MM.1S (cell line): ENCODE measurements around the gene AEN.
A peak's percentile ranks its signal among the peaks of the same experiment; 100 is the strongest.

ENCODE experiments used
- DNase-seq: peaks from one replicate; pipeline ENCODE4 v3.0.0-alpha.2; 2015
- H2AFZ ChIP-seq: fragments of 300-600 bp; sonication (generic); 2 replicates; pipeline ENCODE4 v1.6.0; 2016; ENCODE audit warnings: antibody characterized with exemption, low read length
- H3F3A ChIP-seq: fragments of 300-600 bp; sonication (generic); 2 replicates; pipeline ENCODE4 v1.6.1; 2016; ENCODE audit warnings: mild to moderate bottlenecking, antibody characterized with exemption, low read length, moderate library complexity, mixed read lengths; ENCODE audit not compliant: insufficient read depth
- H3K27ac ChIP-seq: fragments of 300-600 bp; sonication (generic); 2 replicates; pipeline ENCODE4 v1.5.1; 2016; ENCODE audit warnings: mild to moderate bottlenecking, low read length
- H3K27me3 ChIP-seq: fragments of 300-600 bp; sonication (generic); replicated peaks from 2 replicates; pipeline ENCODE4 v1.6.0; 2016; ENCODE audit warnings: low read length; ENCODE audit not compliant: insufficient read depth
- H3K36me3 ChIP-seq: fragments of 300-600 bp; sonication (generic); replicated peaks from 2 replicates; pipeline ENCODE4 v1.6.1; 2016; ENCODE audit warnings: mild to moderate bottlenecking, low read length, mixed read lengths; ENCODE audit not compliant: insufficient read depth
- H3K4me1 ChIP-seq: fragments of 300-600 bp; sonication (generic); 2 replicates; pipeline ENCODE4 v1.6.1; 2016; ENCODE audit warnings: low read length, mixed read lengths
- H3K4me2 ChIP-seq: fragments of 300-600 bp; sonication (generic); 2 replicates; pipeline ENCODE4 v1.6.0; 2016; ENCODE audit warnings: low read depth, low read length
- H3K4me3 ChIP-seq: fragments of 300-600 bp; sonication (generic); 2 replicates; pipeline ENCODE4 v1.5.1; 2016; ENCODE audit warnings: low read length, mixed read lengths
- H3K79me2 ChIP-seq: fragments of 300-600 bp; sonication (generic); 2 replicates; pipeline ENCODE4 v1.6.1; 2016; ENCODE audit warnings: mixed run types, low read length, mixed read lengths
- H3K9ac ChIP-seq: fragments of 300-600 bp; sonication (generic); 2 replicates; pipeline ENCODE4 v1.6.1; 2016; ENCODE audit warnings: low read length, mixed read lengths
- H3K9me2 ChIP-seq: fragments of 300-600 bp; sonication (generic); replicated peaks from 2 replicates; pipeline ENCODE4 v1.6.1; 2016; ENCODE audit warnings: mild to moderate bottlenecking, low read length, mixed read lengths; ENCODE audit not compliant: insufficient read depth
- H3K9me3 ChIP-seq: fragments of 300-600 bp; sonication (generic); replicated peaks from 2 replicates; pipeline ENCODE4 v1.6.1; 2016; ENCODE audit warnings: mild to moderate bottlenecking, low read length, mixed read lengths; ENCODE audit not compliant: insufficient read depth
- H4K20me1 ChIP-seq: fragments of 300-600 bp; sonication (generic); 2 replicates; pipeline ENCODE4 v1.6.1; 2016; ENCODE audit warnings: mild to moderate bottlenecking, low read length, moderate library complexity, mixed read lengths; ENCODE audit not compliant: insufficient read depth
- CTCF ChIP-seq: fragments of 300-600 bp; sonication (generic); IDR thresholded peaks from 2 replicates; pipeline ENCODE4 v1.5.1; 2016; ENCODE audit warnings: antibody characterized with exemption, low read length, mixed read lengths
- EZH2 ChIP-seq: fragments of 300-600 bp; sonication (generic); optimal IDR thresholded peaks from 2 replicates; pipeline ENCODE3; 2017; ENCODE audit warnings: low read depth, mild to moderate bottlenecking, antibody characterized with exemption, low read length, mixed read lengths
- EZH2phosphoT487 ChIP-seq: fragments of 300-600 bp; sonication (generic); IDR thresholded peaks from 2 replicates; pipeline ENCODE4 v1.6.1; 2018; ENCODE audit warnings: antibody characterized with exemption, low read length

The AEN gene

GRCh38 chr15:88629071-88629470 is 7.9 kb downstream of the AEN start:
- Histone ChIP-seq H3K27me3 (no peaks in the 10 kb centered on the region), H3K79me2 (peaks cover 93% of the 10 kb centered on the region), H3K4me1 (peaks cover 68% of the 10 kb centered on the region), H4K20me1 (peaks cover 14% of the 10 kb centered on the region), H3K36me3 (peaks cover 37% of the 10 kb centered on the region), H3K9ac (no peak overlapping the region), H3K9me2 (no peaks in the 10 kb centered on the region), H2AFZ (no peak overlapping the region), H3K4me3 (no peak overlapping the region), H3K4me2 (no peak overlapping the region), H3K9me3 (no peaks in the 10 kb centered on the region), H3F3A (peaks cover 53% of the 10 kb centered on the region), H3K27ac (no peak overlapping the region)
- TF ChIP-seq EZH2phosphoT487 = no peak
- TF ChIP-seq EZH2 = no peak
- TF ChIP-seq CTCF = no peak
- DNase-seq = no peak

- Histone ChIP-seq H3K27me3 (no peaks in the 10 kb centered on the region), H3K27ac (peak overlapping the region; percentile 9; the same call in 1 of the 2 replicates), H3K9me3 (no peaks in the 10 kb centered on the region), H3K4me3 (no peak overlapping the region), H3K4me1 (peaks cover 74% of the 10 kb centered on the region), H3K36me3 (peaks cover 37% of the 10 kb centered on the region), H3K9me2 (no peaks in the 10 kb centered on the region), H3K4me2 (no peak overlapping the region), H2AFZ (no peak overlapping the region), H4K20me1 (peaks cover 12% of the 10 kb centered on the region; the same call in 1 of the 2 replicates), H3K9ac (no peak overlapping the region), H3K79me2 (peaks cover 81% of the 10 kb centered on the region), H3F3A (peaks cover 53% of the 10 kb centered on the region)
- no peak for DNase-seq
- TF ChIP-seq CTCF = no peak
- TF ChIP-seq EZH2phosphoT487 = no peak
- no peak for TF ChIP-seq EZH2
Observed at GRCh38 chr15:88630141-88630721, 9.1 kb downstream of the AEN start.

GRCh38 chr15:88630798-88631463 is 9.8 kb downstream of the AEN start:
- no peaks in the 10 kb centered on the region for H3K27me3 ChIP-seq
- TF ChIP-seq EZH2phosphoT487 = no peak
- TF ChIP-seq EZH2 = no peak
- TF ChIP-seq CTCF = no peak
- H3F3A ChIP-seq = peaks cover 57% of the 10 kb centered on the region
- peaks cover 12% of the 10 kb centered on the region; the same call in 1 of the 2 replicates for H4K20me1 ChIP-seq
- peaks cover 76% of the 10 kb centered on the region for H3K79me2 ChIP-seq
- H3K36me3 ChIP-seq = peaks cover 37% of the 10 kb centered on the region
- H3K27ac ChIP-seq = peak overlapping the region; percentile 9; the same call in 1 of the 2 replicates
- peaks cover 75% of the 10 kb centered on the region for H3K4me1 ChIP-seq
- H3K9me2 ChIP-seq = no peaks in the 10 kb centered on the region
- H3K4me2 ChIP-seq = no peak overlapping the region
- no peak overlapping the region for H3K9ac ChIP-seq
- no peak overlapping the region for H3K4me3 ChIP-seq
- no peaks in the 10 kb centered on the region for H3K9me3 ChIP-seq
- DNase-seq = no peak
- no peak overlapping the region for H2AFZ ChIP-seq
